Lung (tissue), 12 donors: ENCODE results near the gene STEAP1B. TPM values are rescaled to one million over a fixed set of nuclear protein-coding genes. Genes with fewer than 3 reads are reported as not detected.

Experiments used
- ATAC-seq: fragments of 200-7000 bp; cut with Tn5 transposase; one replicate; pipeline ENCODE4 v1.9.1; 2020; ENCODE audit warnings: moderate number of reproducible peaks; ENCODE audit not compliant: insufficient read depth, low FRiP score
- DNase-seq, 3 donors: peaks; one replicate each; pipeline ENCODE4 v3.0.0-alpha.2; 2013 to 2017
- H3K27ac ChIP-seq, 2 donors: one replicate each; pipeline ENCODE4 v1.5.1; 2013; ENCODE audit warnings: mild to moderate bottlenecking in 2 of 2, moderate library complexity in 2 of 2, control low read depth in 1 of 2, inconsistent platforms in 1 of 2, low read depth in 1 of 2, low read length in 1 of 2
- H3K27me3 ChIP-seq, 3 donors: one replicate each; pipeline ENCODE4 v1.5.1; 2013; ENCODE audit warnings: low read length in 2 of 3; ENCODE audit not compliant: control insufficient read depth in 3 of 3, insufficient read depth in 3 of 3
- H3K36me3 ChIP-seq, 4 donors: one replicate each; pipeline ENCODE4 v1.5.1; 2013; ENCODE audit warnings: low read length in 4 of 4, mild to moderate bottlenecking in 1 of 4, moderate library complexity in 1 of 4; ENCODE audit not compliant: control insufficient read depth in 4 of 4, insufficient read depth in 4 of 4
- H3K4me1 ChIP-seq, 5 donors: one replicate each; pipeline ENCODE4 v1.5.1; 2013; ENCODE audit warnings: low read length in 5 of 5, mild to moderate bottlenecking in 2 of 5, moderate library complexity in 1 of 5; ENCODE audit not compliant: control insufficient read depth in 5 of 5, insufficient read depth in 5 of 5
- H3K4me3 ChIP-seq: one replicate; pipeline ENCODE4 v1.5.1; 2013; ENCODE audit warnings: mild to moderate bottlenecking, control low read depth, moderate library complexity
- H3K9ac ChIP-seq, 2 donors: one replicate each; pipeline ENCODE4 v1.5.1; 2013; ENCODE audit warnings: low read length in 2 of 2, control low read depth in 1 of 2; ENCODE audit not compliant: insufficient read depth in 1 of 2
- H3K9me3 ChIP-seq, 4 donors: one replicate each; pipeline ENCODE4 v1.5.1; 2013; ENCODE audit warnings: low read length in 3 of 4, mild to moderate bottlenecking in 1 of 4, moderate library complexity in 1 of 4; ENCODE audit not compliant: control insufficient read depth in 4 of 4, insufficient read depth in 3 of 4
- CTCF ChIP-seq: IDR thresholded peaks from 2 replicates; pipeline ENCODE4 v1.5.1; 2012; ENCODE audit warnings: mild to moderate bottlenecking; ENCODE audit errors: control extremely low read depth, extremely low read depth
- WGBS, 2 donors: extraction: QIAGEN DNeasy Blood & Tissue Kit; methylation state at CpG; one replicate each; pipeline ENCODE4 v1.1.7; 2013; 5-methylcytosine and 5-hydroxymethylcytosine counted together
- polyA plus RNA-seq, 2 donors: library from polyadenylated mRNA; stranded (reverse); fragments of 200-250 nt; gene quantifications; one replicate each; pipeline ENCODE4 v1.2.1, GENCODE V29; 2013
- total RNA-seq, 2 donors: library from RNA; depleted of rRNA in 1 of 2; stranded (reverse); fragments of >200 nt in 1 of 2; gene quantifications; one replicate each; pipeline ENCODE4 v1.2.1, GENCODE V29; 2014 to 2021
- donor health status: control.
- donor health status: control.
- donor health status: Bipolar disorder and iron deficiency.
- donor health status: healthy.
- donor health status: DM: yes; HTN: yes; CAD: no.

STEAP1B gene
- total and polyA plus RNA-seq, 4 donors, result 0.16 to 1.5 (median 0.96) TPM

- ATAC-seq (no peak), DNase-seq (no peak)
- TF ChIP-seq CTCF, result no peak
- Histone ChIP-seq H3K27me3 (no peaks in the 10 kb centered on the region), H3K9ac (no peak overlapping the region), H3K9me3 (no peaks in the 10 kb centered on the region), H3K27ac (no peak overlapping the region), H3K4me3 (no peak overlapping the region), H3K36me3 (no peaks in the 10 kb centered on the region), H3K4me1 (peaks cover 0 to 10% (median 0%) of the 10 kb centered on the region in 5 donors)
These were observed 14.8 kb downstream of the STEAP1B start for GRCh38 chr7:22485189-22485588.

DNA sequence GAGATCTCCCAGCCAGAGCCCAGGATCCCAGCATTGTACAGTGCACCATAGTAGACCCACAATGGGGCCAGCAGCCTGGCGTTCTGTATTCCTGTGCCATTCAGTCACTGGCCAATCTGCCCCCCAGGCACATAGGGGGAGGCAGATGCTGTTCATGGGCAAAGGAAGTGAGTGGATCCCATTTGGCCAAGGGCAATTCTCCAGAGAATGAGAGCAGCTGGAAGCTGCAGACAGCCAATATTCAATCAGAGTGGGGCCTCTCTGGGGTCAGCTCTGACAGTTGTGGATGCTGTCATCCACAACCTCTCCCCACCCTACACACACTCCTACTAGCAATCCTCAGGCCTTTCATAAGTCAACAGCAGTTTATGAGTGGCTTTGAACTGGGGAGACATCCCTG, 17.5 kb downstream of the STEAP1B start:
- no peak for TF ChIP-seq CTCF
- Histone ChIP-seq H3K27me3 (no peaks in the 10 kb centered on the region), H3K36me3 (no peaks in the 10 kb centered on the region), H3K9ac (no peak overlapping the region), H3K4me1 (peaks cover 0 to 6% (median 0%) of the 10 kb centered on the region in 5 donors), H3K27ac (peak overlapping the region in 1 of 2 donors; percentile 26), H3K9me3 (no peaks in the 10 kb centered on the region), H3K4me3 (no peak overlapping the region)
- ATAC-seq (no peak), DNase-seq (no peak)
- WGBS, 2 donors, result 85 to 93% methylated on average over 1 of the region's 1 CpG

- Histone ChIP-seq H3K27me3 (no peaks in the 10 kb centered on the region), H3K9ac (no peak overlapping the region), H3K4me3 (no peak overlapping the region), H3K27ac (peak overlapping the region in 1 of 2 donors; percentile 61), H3K4me1 (peaks cover 0 to 6% (median 0%) of the 10 kb centered on the region in 5 donors), H3K9me3 (no peaks in the 10 kb centered on the region), H3K36me3 (no peaks in the 10 kb centered on the region)
- 17 to 25% methylated on average over 5 of the region's 5 CpGs for WGBS, 2 donors
- TF ChIP-seq CTCF, result no peak
- ATAC-seq, result no peak
- DNase-seq, result peak in 2 of 3 donors; percentile 26 to 57
These were observed 18.3 kb downstream of the STEAP1B start for GRCh38 chr7:22481726-22482125.

GRCh38 chr7:22480523-22481075, 19.4 kb downstream of the STEAP1B start:
- Histone ChIP-seq H3K9me3 (no peaks in the 10 kb centered on the region), H3K9ac (no peak overlapping the region), H3K4me3 (no peak overlapping the region), H3K4me1 (peaks cover 0 to 6% (median 0%) of the 10 kb centered on the region in 5 donors), H3K36me3 (no peaks in the 10 kb centered on the region), H3K27me3 (no peaks in the 10 kb centered on the region), H3K27ac (no peak overlapping the region)
- no peak for ATAC-seq
- DNase-seq, result peak in 1 of 3 donors; percentile 28
- TF ChIP-seq CTCF, result no peak
- 77 to 94% methylated on average over 4 of the region's 4 CpGs for WGBS, 2 donors
